Fibroblast of mammary gland (primary cell): ENCODE measurements around the gene CIB1.

Experiments used
- DNase-seq: peaks from one replicate; pipeline ENCODE4 v3.0.0-alpha.2; 2010; ENCODE audit warnings: low read depth
- H3K4me3 ChIP-seq: 2 replicates; pipeline ENCODE4 v1.5.1; 2011; ENCODE audit warnings: low read depth, mild to moderate bottlenecking, low read length, moderate library complexity; ENCODE audit not compliant: control insufficient read depth
- TF ChIP-seq, protein P1 (sequence below): conservative IDR thresholded peaks from 2 replicates; pipeline ENCODE4 v1.5.1; 2011; ENCODE audit warnings: low read depth, low read length, inconsistent platforms; ENCODE audit not compliant: control insufficient read depth, insufficient read depth

The CIB1 gene

DNA sequence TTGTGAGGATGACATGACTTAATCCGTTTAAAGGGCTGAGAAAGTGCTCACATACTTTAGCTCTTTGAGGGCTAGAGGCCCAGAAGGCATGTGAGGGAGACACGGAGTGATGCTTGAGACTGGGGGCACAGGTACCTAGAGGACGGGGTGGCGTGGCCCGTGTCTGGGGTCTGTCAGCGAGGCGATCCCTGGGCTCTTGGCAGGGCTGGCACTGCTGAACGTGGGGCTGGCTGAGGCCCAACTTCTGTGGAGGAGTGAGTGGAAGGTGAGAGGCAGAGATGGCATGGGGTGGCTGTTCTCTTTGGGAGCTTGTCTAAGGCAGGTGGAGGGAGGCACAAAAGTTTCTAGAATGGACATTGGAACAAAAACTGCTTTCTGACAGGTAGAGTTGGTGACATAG is 23.1 kb downstream of the CIB1 start:
- H3K4me3 ChIP-seq, result no peak overlapping the region
- TF ChIP-seq, protein P1, sequence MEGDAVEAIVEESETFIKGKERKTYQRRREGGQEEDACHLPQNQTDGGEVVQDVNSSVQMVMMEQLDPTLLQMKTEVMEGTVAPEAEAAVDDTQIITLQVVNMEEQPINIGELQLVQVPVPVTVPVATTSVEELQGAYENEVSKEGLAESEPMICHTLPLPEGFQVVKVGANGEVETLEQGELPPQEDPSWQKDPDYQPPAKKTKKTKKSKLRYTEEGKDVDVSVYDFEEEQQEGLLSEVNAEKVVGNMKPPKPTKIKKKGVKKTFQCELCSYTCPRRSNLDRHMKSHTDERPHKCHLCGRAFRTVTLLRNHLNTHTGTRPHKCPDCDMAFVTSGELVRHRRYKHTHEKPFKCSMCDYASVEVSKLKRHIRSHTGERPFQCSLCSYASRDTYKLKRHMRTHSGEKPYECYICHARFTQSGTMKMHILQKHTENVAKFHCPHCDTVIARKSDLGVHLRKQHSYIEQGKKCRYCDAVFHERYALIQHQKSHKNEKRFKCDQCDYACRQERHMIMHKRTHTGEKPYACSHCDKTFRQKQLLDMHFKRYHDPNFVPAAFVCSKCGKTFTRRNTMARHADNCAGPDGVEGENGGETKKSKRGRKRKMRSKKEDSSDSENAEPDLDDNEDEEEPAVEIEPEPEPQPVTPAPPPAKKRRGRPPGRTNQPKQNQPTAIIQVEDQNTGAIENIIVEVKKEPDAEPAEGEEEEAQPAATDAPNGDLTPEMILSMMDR, result no peak
- DNase-seq, result no peak

DNA sequence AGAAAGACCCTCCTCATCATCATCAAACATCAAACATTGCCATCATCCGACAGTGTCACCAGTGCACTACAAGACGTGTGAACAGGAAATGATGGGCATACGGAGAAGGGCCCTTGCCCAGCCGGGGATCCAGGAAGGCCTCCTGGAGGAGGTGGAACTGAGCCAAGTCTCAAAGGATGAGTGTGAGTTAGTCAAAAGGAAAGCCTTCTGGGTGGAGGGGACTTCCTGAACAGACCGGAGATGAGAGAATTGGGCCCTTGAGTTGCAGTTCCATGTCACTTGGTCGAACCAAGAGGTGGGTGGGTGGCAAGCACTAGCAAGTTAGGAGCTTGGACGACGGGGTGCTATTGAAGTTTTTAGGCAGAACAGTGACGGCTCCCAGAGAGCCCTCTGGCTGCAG is 24.1 kb downstream of the CIB1 start:
- DNase-seq, result no peak
- TF ChIP-seq, protein P1, result no peak
- H3K4me3 ChIP-seq, result no peak overlapping the region

DNA sequence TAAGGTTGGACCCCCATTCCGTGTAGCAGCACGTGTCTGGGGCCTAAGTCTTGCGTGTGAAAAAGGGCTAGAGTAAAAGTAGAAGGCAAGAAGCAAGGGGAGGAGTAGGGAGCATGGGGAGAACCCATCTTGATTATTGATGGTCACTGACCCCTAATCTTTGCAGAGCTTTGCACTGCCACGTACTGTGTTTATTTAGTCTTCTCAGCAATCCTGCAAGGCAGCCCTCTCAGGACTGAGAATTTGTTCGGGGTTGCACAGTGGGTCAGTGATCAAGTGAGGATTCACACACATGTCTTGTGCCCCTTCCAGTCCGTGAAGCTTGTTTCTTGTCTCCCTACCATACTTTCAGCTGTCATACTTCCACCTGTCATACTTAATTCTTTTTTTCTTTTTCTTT is 25.4 kb downstream of the CIB1 start:
- H3K4me3 ChIP-seq, result no peak overlapping the region
- no peak for DNase-seq
- TF ChIP-seq, protein P1, result no peak

DNA sequence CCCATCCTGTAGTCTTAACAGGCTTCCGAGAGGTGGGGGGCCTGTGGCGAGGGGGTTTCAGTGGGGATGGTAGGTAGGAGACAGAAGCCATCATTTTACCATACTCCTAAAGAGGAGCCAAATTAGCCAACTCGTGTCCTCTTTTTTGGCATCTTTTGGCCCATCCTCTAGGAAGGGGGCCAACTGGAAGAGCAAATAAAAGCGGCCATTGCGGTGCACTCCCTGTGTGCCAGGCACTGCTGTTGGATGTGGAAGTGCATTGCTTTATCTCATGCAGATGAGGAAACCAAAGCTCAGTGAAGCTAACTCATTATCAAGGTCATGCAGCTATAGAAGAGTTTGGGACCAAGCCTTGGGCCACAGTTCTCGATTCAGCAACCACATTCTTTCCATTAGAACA is 26.5 kb downstream of the CIB1 start:
- no peak for DNase-seq
- TF ChIP-seq, protein P1, result no peak
- H3K4me3 ChIP-seq, result no peak overlapping the region

DNA sequence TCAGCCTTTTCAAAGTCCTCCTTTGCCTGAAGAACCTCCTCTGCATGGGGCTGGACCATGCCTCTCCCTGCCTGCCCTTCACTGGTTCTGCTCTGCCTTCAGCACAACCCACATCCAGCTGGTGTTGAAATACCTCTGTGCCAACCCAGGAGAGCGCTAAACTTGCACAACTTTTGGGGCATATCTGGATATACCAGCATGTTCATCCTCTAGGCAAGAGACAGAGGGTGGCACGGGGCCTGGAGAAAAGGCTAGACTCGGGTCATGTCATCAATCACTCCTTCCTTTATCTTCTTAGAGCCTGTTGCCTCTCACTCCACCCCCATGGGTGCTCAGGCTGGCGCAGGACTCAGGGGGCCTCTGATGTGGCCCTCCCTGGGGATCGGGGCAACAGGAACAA is 27.9 kb downstream of the CIB1 start:
- DNase-seq, result no peak
- no peak overlapping the region for H3K4me3 ChIP-seq
- TF ChIP-seq, protein P1, result no peak

DNA sequence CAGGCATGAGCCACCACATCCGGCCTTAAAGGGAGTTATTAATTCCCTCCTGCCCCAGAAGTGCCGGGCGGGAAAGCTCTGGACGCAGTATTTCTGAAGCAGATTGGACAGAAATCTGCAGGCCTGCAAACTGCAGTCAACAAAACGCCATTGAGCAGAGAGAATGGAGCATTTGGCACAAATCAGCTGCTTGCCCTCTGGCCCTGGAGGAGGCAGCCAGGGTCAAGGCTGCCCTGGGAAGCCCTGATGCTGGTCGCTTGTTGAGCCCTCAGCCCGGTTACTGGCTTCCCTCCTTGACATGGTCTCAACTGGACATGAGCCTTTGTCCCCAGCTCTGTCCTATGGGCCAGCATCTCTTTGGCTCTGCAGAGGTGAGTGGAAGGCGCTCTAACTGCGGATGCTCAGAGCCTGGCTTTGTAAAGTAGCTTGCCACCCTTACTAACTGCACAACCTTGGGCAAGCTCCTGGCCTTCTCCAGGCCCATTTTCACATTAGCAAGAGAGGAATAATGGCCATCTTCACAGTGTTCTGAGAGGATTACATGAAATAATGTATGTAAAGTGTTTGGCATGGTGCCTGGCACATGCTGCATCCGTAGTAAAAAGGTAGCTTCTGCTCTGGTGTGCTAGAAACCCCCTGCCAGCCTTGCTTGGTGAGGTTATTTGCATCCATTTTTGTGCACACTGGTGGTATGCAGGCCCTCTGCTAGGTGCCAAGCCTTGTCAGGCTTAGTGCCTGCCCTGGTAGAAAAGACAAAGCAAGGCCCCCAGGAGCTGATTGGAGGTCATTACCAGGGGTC is 28.5 kb downstream of the CIB1 start:
- no peak for DNase-seq
- no peak overlapping the region for H3K4me3 ChIP-seq

More for the DNA sequence above, 28.5 kb downstream of the CIB1 start:
- TF ChIP-seq, protein P1, result no peak
